A549 (cell line): ENCODE results near the gene CLDN18. TPM values are rescaled to one million over a fixed set of nuclear protein-coding genes. Genes with fewer than 3 reads are reported as not detected.

ENCODE experiments used
- ATAC-seq, 2 experiments: fragments of 200-7000 bp in 1 of 2; fragments of >200 bp in 1 of 2; cut with Nextera tagmentation in 1 of 2; cut with Tn5 transposase in 1 of 2; 3 replicates each; pipeline versions ENCODE4 v1.8.0 to v1.9.1; 2018 to 2020; ENCODE audit warnings: mild to moderate bottlenecking in 1 of 2, moderate library complexity in 1 of 2
- CTCF ChIA-PET: fragments of 300-600 bp; sonication (Branson Sonifier 250); formaldehyde crosslinking; extraction: SDS; loops from one replicate; lab custom pipeline; 2021; ENCODE audit warnings: antibody characterized with exemption, inconsistent platforms; lab: Yijun Ruan, JAX
- POLR2A ChIA-PET: fragments of 350-600 bp; formaldehyde crosslinking; extraction: SDS; loops from one replicate; lab custom pipeline; 2021; ENCODE audit warnings: antibody characterized with exemption, inconsistent platforms; lab: Yijun Ruan, JAX
- DNase-seq, 2 experiments: peaks; one replicate each; pipeline versions ENCODE4 v3.0.0 to v3.0.0-alpha.2; 2011 to 2016; ENCODE audit warnings: low read depth in 1 of 2, low spot score in 1 of 2
- FAIRE-seq: peaks from 2 replicates; lab custom pipeline; 2011; peaks lifted over from hg19 to GRCh38; lab: Jason Lieb, UNC
- H3K27ac ChIP-seq, 2 experiments: fragments of >200 bp; sonication (Bioruptor Twin); formaldehyde crosslinking; 3 replicates each; pipeline ENCODE4 v1.5.1; 2016 to 2017
- H3K4me1 ChIP-seq: fragments of >200 bp; sonication (Bioruptor Twin); formaldehyde crosslinking; 3 replicates; pipeline ENCODE4 v1.6.1; 2016
- H3K4me2 ChIP-seq: fragments of >200 bp; sonication (Bioruptor Twin); formaldehyde crosslinking; 3 replicates; pipeline ENCODE4 v1.6.1; 2016
- H3K4me3 ChIP-seq: fragments of >200 bp; sonication (Bioruptor Twin); formaldehyde crosslinking; 3 replicates; pipeline ENCODE4 v1.5.1; 2016
- H3K9me3 ChIP-seq: fragments of >200 bp; sonication (Bioruptor Twin); formaldehyde crosslinking; 3 replicates; pipeline ENCODE4 v1.6.1; 2016
- CBX8 ChIP-seq: fragments of 200-600 bp; sonication (generic); IDR thresholded peaks from 2 replicates; pipeline ENCODE4 v1.6.1; 2016
- CEBPB ChIP-seq, 2 experiments: fragments of >200 bp in 1 of 2; sonication (Bioruptor Twin) in 1 of 2; formaldehyde crosslinking in 1 of 2; IDR thresholded peaks; 2 replicates each; pipeline ENCODE4 v1.6.1; 2012 to 2016
- CHD2 ChIP-seq: fragments of 150-350 bp; IDR thresholded peaks from 2 replicates; pipeline ENCODE4 v1.6.1; 2014; ENCODE audit warnings: low read length; ENCODE audit not compliant: partially characterized antibody
- EHF ChIP-seq: fragments of 250-450 bp; sonication (Bioruptor Pico); IDR thresholded peaks from 2 replicates; pipeline ENCODE4 v1.5.0; 2020; ENCODE audit warnings: mild to moderate bottlenecking
- EHMT2 ChIP-seq: fragments of 200-600 bp; sonication (generic); IDR thresholded peaks from 2 replicates; pipeline ENCODE4 v1.6.1; 2016; ENCODE audit warnings: antibody characterized with exemption, low read depth, mild to moderate bottlenecking, moderate library complexity
- EP300 ChIP-seq, 2 experiments: fragments of >200 bp; sonication (Bioruptor Twin); formaldehyde crosslinking; IDR thresholded peaks; 2 replicates in 1 of 2; 3 replicates in 1 of 2; pipeline ENCODE4 v1.6.1; 2016 to 2017
- FOSL2 ChIP-seq, 2 experiments: fragments of 450-650 bp in 1 of 2; fragments of >200 bp in 1 of 2; sonication (Bioruptor Twin) in 1 of 2; formaldehyde crosslinking; IDR thresholded peaks; 2 replicates each; pipeline versions ENCODE4 v1.5.0 to v1.6.1; 2016 to 2020; ENCODE audit warnings: mild to moderate bottlenecking in 1 of 2, moderate library complexity in 1 of 2
- FOXS1 ChIP-seq: fragments of 250-450 bp; sonication (Bioruptor Pico); IDR thresholded peaks from 2 replicates; pipeline ENCODE4 v1.5.0; 2020; ENCODE audit warnings: mild to moderate bottlenecking, moderate library complexity
- HDAC2 ChIP-seq: fragments of 200-600 bp; sonication (generic); IDR thresholded peaks from 2 replicates; pipeline ENCODE4 v1.6.1; 2016
- HOXB13 ChIP-seq: fragments of 250-450 bp; sonication (Bioruptor Pico); IDR thresholded peaks from 2 replicates; pipeline ENCODE4 v1.5.0; 2020; ENCODE audit warnings: low read depth, mild to moderate bottlenecking, moderate library complexity
- KDM1A ChIP-seq: fragments of 200-600 bp; sonication (generic); IDR thresholded peaks from 2 replicates; pipeline ENCODE4 v1.6.1; 2016; ENCODE audit warnings: low read depth, mild to moderate bottlenecking
- KDM5A ChIP-seq: fragments of 200-600 bp; sonication (generic); IDR thresholded peaks from 2 replicates; pipeline ENCODE4 v1.6.1; 2016; ENCODE audit warnings: antibody characterized with exemption, mild to moderate bottlenecking
- MAFK ChIP-seq: fragments of 450-650 bp; IDR thresholded peaks from 2 replicates; pipeline ENCODE4 v1.6.1; 2014; ENCODE audit not compliant: partially characterized antibody
- MAZ ChIP-seq: fragments of 150-350 bp; IDR thresholded peaks from 2 replicates; pipeline ENCODE4 v1.6.1; 2014; ENCODE audit warnings: antibody characterized with exemption, low read depth, low read length, borderline replicate concordance
- NFE2L2 ChIP-seq: fragments of 150-350 bp; conservative IDR thresholded peaks from 2 replicates; pipeline ENCODE4 v1.6.1; 2014; ENCODE audit warnings: low read length
- POLR2A ChIP-seq: IDR thresholded peaks from 2 replicates; pipeline ENCODE4 v1.6.1; 2012; ENCODE audit warnings: mild to moderate bottlenecking, low read length
- POLR2AphosphoS2 ChIP-seq: conservative IDR thresholded peaks from 2 replicates; pipeline ENCODE4 v1.6.1; 2012; ENCODE audit warnings: low read length, improper control_type of control experiment, inconsistent platforms
- RAD21 ChIP-seq, 2 experiments: fragments of >200 bp in 1 of 2; sonication (Bioruptor Twin) in 1 of 2; formaldehyde crosslinking in 1 of 2; IDR thresholded peaks in 1 of 2; conservative IDR thresholded peaks in 1 of 2; 2 replicates in 1 of 2; 3 replicates in 1 of 2; pipeline ENCODE4 v1.6.1; 2012 to 2018; ENCODE audit warnings: inconsistent platforms in 1 of 2
- RCOR1 ChIP-seq: fragments of 150-350 bp; IDR thresholded peaks from 2 replicates; pipeline ENCODE4 v1.6.1; 2014; ENCODE audit warnings: antibody characterized with exemption, low read length, low read depth
- SMC3 ChIP-seq: fragments of >200 bp; sonication (Bioruptor Twin); formaldehyde crosslinking; IDR thresholded peaks from 3 replicates; pipeline ENCODE4 v1.6.1; 2018; ENCODE audit warnings: inconsistent platforms
- TFCP2L1 ChIP-seq: fragments of 250-450 bp; sonication (Bioruptor Pico); IDR thresholded peaks from 2 replicates; pipeline ENCODE4 v1.5.0; 2021; ENCODE audit warnings: mild to moderate bottlenecking
- WGBS: methylation state at CpG from one replicate; pipeline ENCODE4 v1.1.6; 2017; ENCODE audit errors: missing lambda C conversion rate; 5-methylcytosine and 5-hydroxymethylcytosine counted together
- polyA plus RNA-seq, 4 experiments: library from polyadenylated mRNA; depleted of rRNA in 3 of 4; stranded (reverse); fragments of >200 nt; fragmentation: RNase III in 1 of 4; extraction: RNeasy Plus Mini Kit Qiagen cat#74134 plus additional on column Dnase treatment in 1 of 4; gene quantifications; 2 replicates in 3 of 4; 3 replicates in 1 of 4; pipeline ENCODE4 v1.2.3, GENCODE V29; 2011 to 2017
- TF ChIP-seq, protein P1 (sequence below): fragments of >200 bp; sonication (Bioruptor Twin); formaldehyde crosslinking; IDR thresholded peaks from 2 replicates; pipeline ENCODE4 v1.6.1; 2016
- TF ChIP-seq, protein P2 (sequence below): fragments of 450-650 bp; IDR thresholded peaks from 2 replicates; pipeline ENCODE4 v1.6.1; 2014; ENCODE audit warnings: antibody characterized with exemption
- TF ChIP-seq, protein P3 (sequence below): fragments of 150-350 bp; IDR thresholded peaks from 2 replicates; pipeline ENCODE4 v1.6.1; 2014; ENCODE audit warnings: low read depth, mild to moderate bottlenecking, low read length
- TF ChIP-seq, protein P4 (sequence below): fragments of 250-450 bp; sonication (Bioruptor Pico); IDR thresholded peaks from 2 replicates; pipeline ENCODE4 v1.5.0; 2021; ENCODE audit warnings: mild to moderate bottlenecking, moderate library complexity, borderline replicate concordance
- TF ChIP-seq, protein P5 (sequence below): IDR thresholded peaks from 2 replicates; pipeline ENCODE4 v1.6.1; 2012; ENCODE audit warnings: low read depth, borderline replicate concordance
- TF ChIP-seq, protein P6 (sequence below): IDR thresholded peaks from 2 replicates; pipeline ENCODE4 v1.6.1; 2012

CLDN18 gene
- polyA plus RNA-seq, 2 of the 4 experiments (the other 2 are of a cell fraction), result not detected

DNA sequence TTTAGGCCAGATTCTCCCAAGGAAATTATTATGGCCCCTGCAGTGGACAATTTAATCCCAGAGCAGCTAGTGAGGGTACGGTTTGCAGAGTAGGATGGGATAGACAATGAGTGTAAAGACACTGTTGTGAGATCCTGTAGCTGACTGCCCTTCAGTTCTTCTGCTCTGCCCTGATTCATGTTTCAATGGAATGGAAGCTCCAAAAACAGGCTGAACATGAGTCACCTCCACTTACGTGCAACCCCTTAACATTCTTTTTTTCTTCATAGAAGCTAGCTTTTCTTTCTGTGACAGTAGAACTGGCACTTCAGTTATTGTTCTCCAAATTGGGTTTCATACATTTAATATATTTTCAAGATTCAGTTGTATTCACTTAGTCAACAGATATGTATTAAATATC is 32.1 kb downstream of the CLDN18 start (continued):
- TF ChIP-seq CHD2, result no peak
- TF ChIP-seq, protein P1, sequence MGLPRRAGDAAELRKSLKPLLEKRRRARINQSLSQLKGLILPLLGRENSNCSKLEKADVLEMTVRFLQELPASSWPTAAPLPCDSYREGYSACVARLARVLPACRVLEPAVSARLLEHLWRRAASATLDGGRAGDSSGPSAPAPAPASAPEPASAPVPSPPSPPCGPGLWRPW, result no peak
- no peak for TF ChIP-seq MAZ
- no peak for TF ChIP-seq POLR2A
- no peak for TF ChIP-seq EHMT2

DNA sequence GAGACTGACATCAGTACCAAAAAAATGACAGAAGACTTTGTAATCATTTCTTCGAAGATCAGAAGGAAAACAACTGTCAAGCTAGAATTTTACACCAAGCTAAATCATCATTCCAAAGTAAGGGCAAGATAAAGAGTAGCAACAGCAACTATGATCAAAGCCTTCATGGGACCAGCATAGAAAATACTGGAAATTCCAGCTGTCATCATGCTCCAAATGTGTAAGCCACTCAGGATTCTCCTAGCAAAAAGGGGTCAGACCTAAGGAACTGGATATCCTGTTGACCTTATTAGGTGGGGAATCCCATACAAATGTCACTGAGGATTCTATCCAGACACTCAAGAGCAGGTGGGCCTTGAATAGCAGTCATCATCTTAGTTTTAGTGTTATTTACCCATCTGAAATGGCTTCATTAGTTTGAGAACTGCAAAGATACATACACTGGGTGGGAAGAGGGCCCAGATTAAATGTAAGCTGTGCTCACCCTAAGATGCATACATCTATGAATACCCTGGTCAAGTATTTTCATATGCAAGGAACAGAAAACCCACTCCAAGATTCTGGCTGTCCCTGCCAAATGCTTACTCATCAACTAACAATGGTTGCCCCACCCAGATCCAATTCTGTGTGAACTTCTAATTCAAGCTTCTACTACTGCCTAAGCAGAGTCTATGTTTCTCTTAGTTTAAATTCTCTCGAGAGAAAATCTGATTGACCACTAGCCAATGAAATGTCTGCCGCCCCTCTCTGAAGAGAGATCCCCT is 33.5 kb downstream of the CLDN18 start:
- CTCF ChIA-PET, result interaction anchor here (1.5 kb wide), 1 partner anchor 9 kb away, joined by 3 read pairs; no protein-coding TSS in a partner anchor
- POLR2A ChIA-PET, result no interaction called here
- TF ChIP-seq NFE2L2 (no peak), FOSL2 (IDR thresholded peaks at IDR 0.05) (no peak), FOSL2 (CRISPR knock-in tag; IDR thresholded peaks at IDR 0.05) (no peak), EP300 (IDR thresholded peaks at IDR 0.05) (no peak), POLR2AphosphoS2 (no peak), TFCP2L1 (CRISPR knock-in tag) (no peak), SMC3 (no peak), FOXS1 (CRISPR knock-in tag) (no peak)

DNA sequence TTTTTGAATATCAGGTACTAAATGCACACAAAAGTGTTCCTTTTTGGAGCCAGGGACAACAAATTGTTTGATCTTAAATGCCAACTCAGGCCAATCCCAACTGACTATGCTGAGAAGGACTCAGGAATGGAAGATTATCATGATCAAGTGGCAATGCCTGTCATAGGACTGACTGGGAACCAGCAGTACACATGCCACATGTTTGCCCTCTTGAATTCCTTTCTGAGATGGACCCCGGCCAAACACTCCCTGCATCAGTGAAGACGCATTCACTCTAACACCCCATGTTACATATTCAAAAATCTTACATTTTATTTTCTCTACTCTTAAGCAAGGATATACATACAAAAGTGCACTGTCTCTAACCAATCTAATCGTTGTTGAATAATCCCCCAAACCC is 36.1 kb downstream of the CLDN18 start:
- Histone ChIP-seq H3K4me2 (no peak overlapping the region), H3K4me1 (no peaks in the 10 kb centered on the region), H3K27ac (no peak overlapping the region), H3K9me3 (no peaks in the 10 kb centered on the region), H3K4me3 (no peak overlapping the region)
- TF ChIP-seq MAFK, result no peak
- TF ChIP-seq, protein P1, result no peak
- TF ChIP-seq HDAC2, result no peak
- no peak for TF ChIP-seq FOSL2 (IDR thresholded peaks at IDR 0.05)
- TF ChIP-seq FOSL2 (CRISPR knock-in tag; IDR thresholded peaks at IDR 0.05), result no peak
- TF ChIP-seq, protein P2, sequence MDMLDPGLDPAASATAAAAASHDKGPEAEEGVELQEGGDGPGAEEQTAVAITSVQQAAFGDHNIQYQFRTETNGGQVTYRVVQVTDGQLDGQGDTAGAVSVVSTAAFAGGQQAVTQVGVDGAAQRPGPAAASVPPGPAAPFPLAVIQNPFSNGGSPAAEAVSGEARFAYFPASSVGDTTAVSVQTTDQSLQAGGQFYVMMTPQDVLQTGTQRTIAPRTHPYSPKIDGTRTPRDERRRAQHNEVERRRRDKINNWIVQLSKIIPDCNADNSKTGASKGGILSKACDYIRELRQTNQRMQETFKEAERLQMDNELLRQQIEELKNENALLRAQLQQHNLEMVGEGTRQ, result no peak
- TF ChIP-seq, protein P3, sequence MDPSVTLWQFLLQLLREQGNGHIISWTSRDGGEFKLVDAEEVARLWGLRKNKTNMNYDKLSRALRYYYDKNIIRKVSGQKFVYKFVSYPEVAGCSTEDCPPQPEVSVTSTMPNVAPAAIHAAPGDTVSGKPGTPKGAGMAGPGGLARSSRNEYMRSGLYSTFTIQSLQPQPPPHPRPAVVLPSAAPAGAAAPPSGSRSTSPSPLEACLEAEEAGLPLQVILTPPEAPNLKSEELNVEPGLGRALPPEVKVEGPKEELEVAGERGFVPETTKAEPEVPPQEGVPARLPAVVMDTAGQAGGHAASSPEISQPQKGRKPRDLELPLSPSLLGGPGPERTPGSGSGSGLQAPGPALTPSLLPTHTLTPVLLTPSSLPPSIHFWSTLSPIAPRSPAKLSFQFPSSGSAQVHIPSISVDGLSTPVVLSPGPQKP, result no peak
- no peak for TF ChIP-seq TFCP2L1 (CRISPR knock-in tag)
- no peak for TF ChIP-seq KDM1A
- TF ChIP-seq, protein P4, sequence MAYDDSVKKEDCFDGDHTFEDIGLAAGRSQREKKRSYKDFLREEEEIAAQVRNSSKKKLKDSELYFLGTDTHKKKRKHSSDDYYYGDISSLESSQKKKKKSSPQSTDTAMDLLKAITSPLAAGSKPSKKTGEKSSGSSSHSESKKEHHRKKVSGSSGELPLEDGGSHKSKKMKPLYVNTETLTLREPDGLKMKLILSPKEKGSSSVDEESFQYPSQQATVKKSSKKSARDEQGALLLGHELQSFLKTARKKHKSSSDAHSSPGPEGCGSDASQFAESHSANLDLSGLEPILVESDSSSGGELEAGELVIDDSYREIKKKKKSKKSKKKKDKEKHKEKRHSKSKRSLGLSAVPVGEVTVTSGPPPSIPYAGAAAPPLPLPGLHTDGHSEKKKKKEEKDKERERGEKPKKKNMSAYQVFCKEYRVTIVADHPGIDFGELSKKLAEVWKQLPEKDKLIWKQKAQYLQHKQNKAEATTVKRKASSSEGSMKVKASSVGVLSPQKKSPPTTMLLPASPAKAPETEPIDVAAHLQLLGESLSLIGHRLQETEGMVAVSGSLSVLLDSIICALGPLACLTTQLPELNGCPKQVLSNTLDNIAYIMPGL, result no peak
- TF ChIP-seq SMC3, result no peak
- no peak for TF ChIP-seq CEBPB (IDR thresholded peaks at IDR 0.05)
- no peak for TF ChIP-seq EHF
- no peak for TF ChIP-seq CBX8
- TF ChIP-seq HOXB13 (CRISPR knock-in tag), result no peak
- TF ChIP-seq, protein P5, sequence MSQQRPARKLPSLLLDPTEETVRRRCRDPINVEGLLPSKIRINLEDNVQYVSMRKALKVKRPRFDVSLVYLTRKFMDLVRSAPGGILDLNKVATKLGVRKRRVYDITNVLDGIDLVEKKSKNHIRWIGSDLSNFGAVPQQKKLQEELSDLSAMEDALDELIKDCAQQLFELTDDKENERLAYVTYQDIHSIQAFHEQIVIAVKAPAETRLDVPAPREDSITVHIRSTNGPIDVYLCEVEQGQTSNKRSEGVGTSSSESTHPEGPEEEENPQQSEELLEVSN, result no peak
- no peak for TF ChIP-seq RCOR1
- TF ChIP-seq, protein P6, sequence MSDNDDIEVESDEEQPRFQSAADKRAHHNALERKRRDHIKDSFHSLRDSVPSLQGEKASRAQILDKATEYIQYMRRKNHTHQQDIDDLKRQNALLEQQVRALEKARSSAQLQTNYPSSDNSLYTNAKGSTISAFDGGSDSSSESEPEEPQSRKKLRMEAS, result no peak
- TF ChIP-seq RAD21 (conservative IDR thresholded peaks at IDR 0.05 in 1 of 2, IDR thresholded peaks at IDR 0.05 in 1 of 2), result no peak
- no peak for TF ChIP-seq POLR2A
- no peak for TF ChIP-seq KDM5A
- CTCF ChIA-PET, result interaction anchor here (1.1 to 1.3 kb wide), 2 partner anchors 9 to 941 kb away, joined by 3 to 4 read pairs; no protein-coding TSS in a partner anchor
- ATAC-seq, result no peak
- no peak for DNase-seq
- POLR2A ChIA-PET, result no interaction called here
- WGBS, result 70% methylated on average over 3 of the region's 3 CpGs
- FAIRE-seq, result no peak

More for the DNA sequence above, 33.5 kb downstream of the CLDN18 start:
- H3K4me2 ChIP-seq, result peak overlapping the region; percentile 30; the same call in 1 of the 3 replicates
- ATAC-seq, result peak in 1 of 2 experiments; percentile 19; a peak in 1 of 6 replicates
- no peak for DNase-seq
- no peak overlapping the region for H3K27ac ChIP-seq
- 93% methylated on average over 3 of the region's 3 CpGs for WGBS
- no peak overlapping the region for H3K4me3 ChIP-seq
- FAIRE-seq, result no peak
- H3K4me1 ChIP-seq, result no peaks in the 10 kb centered on the region
- no peaks in the 10 kb centered on the region for H3K9me3 ChIP-seq
